Stimulated activated CD8-positive, alpha-beta memory T cell treated with anti-CD3 and anti-CD28 coated beads, Interleukin-2, amount 100 ng/mL, for 48 hours (primary cell): ENCODE data around the gene HAX1.
A peak's percentile ranks its signal among the peaks of the same experiment; 100 is the strongest.
"Not testable (repeated sequence)": the region's sequence is repeated elsewhere in the genome, so short reads cannot be mapped to it uniquely, and the experiment has no call there.

Experiments used
- DNase-seq, 2 donors: peaks; one replicate each; pipeline ENCODE4 v3.0.0-alpha.2; 2020; ENCODE audit warnings: low read depth in 2 of 2

HAX1 gene

GRCh38 chr1:154272217-154272998 is at the start of gene HAX1:
TSS of gene HAX1 (plus strand) at chr1:154272629. CDS start at chr1:154272724, 95 bp downstream.
- DNase-seq = peak; percentile 92 to 97

- no peak for DNase-seq
These were observed 49.5 kb upstream of the HAX1 start for GRCh38 chr1:154222918-154223317.

GRCh38 chr1:154223621-154224020 is 48.8 kb upstream of the HAX1 start:
- DNase-seq = no peak

- DNase-seq = no peak
These were observed 47.1 kb upstream of the HAX1 start for GRCh38 chr1:154225370-154225769.

- not testable (repeated sequence) for DNase-seq
These were observed 41.3 kb upstream of the HAX1 start for GRCh38 chr1:154231112-154231511.

- not testable (repeated sequence) for DNase-seq
These were observed 39.3 kb upstream of the HAX1 start for GRCh38 chr1:154233127-154233526.

GRCh38 chr1:154236855-154237254 is 35.6 kb upstream of the HAX1 start:
- no peak for DNase-seq

GRCh38 chr1:154237435-154237834 is 35.0 kb upstream of the HAX1 start:
- DNase-seq = no peak

- DNase-seq = no peak
These were observed 34.4 kb upstream of the HAX1 start for GRCh38 chr1:154237880-154238506.

- no peak for DNase-seq
These were observed 32.9 kb upstream of the HAX1 start for GRCh38 chr1:154239491-154239890.

GRCh38 chr1:154240294-154240833 is 32.1 kb upstream of the HAX1 start:
- no peak for DNase-seq

GRCh38 chr1:154241703-154242351 is 30.6 kb upstream of the HAX1 start:
- DNase-seq = no peak

GRCh38 chr1:154253671-154254070 is 18.8 kb upstream of the HAX1 start:
- no peak for DNase-seq

- DNase-seq = no peak
These were observed 15.7 kb upstream of the HAX1 start for GRCh38 chr1:154256686-154257085.

GRCh38 chr1:154258784-154259183 is 13.6 kb upstream of the HAX1 start:
- no peak for DNase-seq

- DNase-seq = no peak
These were observed 12.3 kb upstream of the HAX1 start for GRCh38 chr1:154260127-154260526.

GRCh38 chr1:154263465-154264332 is 8.7 kb upstream of the HAX1 start:
- DNase-seq = no peak

- DNase-seq = no peak
These were observed 8.0 kb upstream of the HAX1 start for GRCh38 chr1:154264454-154264853.

- no peak for DNase-seq
These were observed 6.8 kb upstream of the HAX1 start for GRCh38 chr1:154265586-154265985.

GRCh38 chr1:154270833-154271232 is 1.6 kb upstream of the HAX1 start:
- no peak for DNase-seq

GRCh38 chr1:154272999-154273563 is 652 bp downstream of the HAX1 start:
- DNase-seq = no peak
